Gastrocnemius medialis (tissue), 4 donors: Measurements from ENCODE around the gene RHOT1. TPM values are rescaled to one million over a fixed set of nuclear protein-coding genes. Genes with fewer than 3 reads are reported as not detected.
"Not testable (repeated sequence)": the region's sequence is repeated elsewhere in the genome, so short reads cannot be mapped to it uniquely, and the experiment has no call there.

ENCODE experiments used
- ATAC-seq, 2 donors: fragments of 150-250 bp; one replicate each; pipeline ENCODE4 v1.9.1; 2016
- DNase-seq, 2 donors: peaks; one replicate each; pipeline ENCODE4 v3.0.0-alpha.2; 2019
- H3K27ac ChIP-seq, 4 donors: fragments of 200-600 bp; sonication (generic); 1 replicate in 1 of 4; 2 replicates in 3 of 4; pipeline ENCODE4 v1.5.1; 2016 to 2018; ENCODE audit warnings: mild to moderate bottlenecking in 2 of 4, moderate library complexity in 1 of 4
- H3K27me3 ChIP-seq, 3 donors: fragments of 200-600 bp; sonication (generic) in 2 of 3; 1 replicate in 1 of 3; 2 replicates in 2 of 3; pipeline versions ENCODE4 v1.5.1 to v1.6.0; 2016 to 2019; ENCODE audit warnings: mild to moderate bottlenecking in 1 of 3, moderate library complexity in 1 of 3
- H3K36me3 ChIP-seq, 2 donors: fragments of 200-600 bp; sonication (generic) in 1 of 2; one replicate each; pipeline ENCODE4 v1.5.1; 2017 to 2018
- H3K4me1 ChIP-seq, 2 donors: fragments of 200-600 bp; sonication (generic) in 1 of 2; one replicate each; pipeline ENCODE4 v1.5.1; 2016 to 2017; ENCODE audit warnings: mild to moderate bottlenecking in 2 of 2
- H3K4me3 ChIP-seq, 4 donors: fragments of 200-600 bp; sonication (generic) in 3 of 4; 1 replicate in 1 of 4; 2 replicates in 3 of 4; pipeline ENCODE4 v1.5.1; 2016 to 2019; ENCODE audit warnings: mild to moderate bottlenecking in 2 of 4
- H3K9me3 ChIP-seq, 3 donors: fragments of 200-600 bp; sonication (generic) in 2 of 3; 1 replicate in 1 of 3; 2 replicates in 2 of 3; pipeline ENCODE4 v1.5.1; 2016 to 2019
- CTCF ChIP-seq, 5 experiments: fragments of 450-650 bp in 3 of 5; fragments of 200-600 bp in 2 of 5; sonication (generic) in 2 of 5; IDR thresholded peaks in 4 of 5; conservative IDR thresholded peaks in 1 of 5; 1 replicate in 4 of 5; 2 replicates in 1 of 5; pipeline ENCODE4 v1.5.1; 2016 to 2019; ENCODE audit warnings: antibody characterized with exemption in 5 of 5, mild to moderate bottlenecking in 3 of 5, moderate library complexity in 3 of 5
- POLR2A ChIP-seq, 2 donors: fragments of 450-650 bp; IDR thresholded peaks; one replicate each; pipeline ENCODE4 v1.6.1; 2017; ENCODE audit warnings: antibody characterized with exemption in 2 of 2, mild to moderate bottlenecking in 2 of 2, moderate library complexity in 2 of 2
- in situ Hi-C, 4 donors: fragments of 200-750 bp; cut with MboI; loops; one replicate each; pipeline versions ENCODE4 v1.15.0 to v1.8.0; 2017; ENCODE audit warnings: low sequenced_read_pairs in 4 of 4
- intact Hi-C: fragments of 100-400 bp; cut with DNase I; formaldehyde crosslinking; loops from one replicate; pipeline ENCODE4 v1.15.1; 2023; ENCODE audit warnings: low total_unique reads
- total RNA-seq, 4 donors: library from RNA; depleted of rRNA; stranded (reverse); fragments of >200 nt; gene quantifications; one replicate each; pipeline versions ENCODE4 v1.1.0 to v1.2.3, GENCODE V29; 2016

Gene RHOT1
- total RNA-seq, 4 donors from 2014 or later = 30.8 to 67.5 (median 36.2) TPM

GRCh38 chr17:32261417-32261736, 119.1 kb downstream of the RHOT1 start:
- Histone ChIP-seq H3K27me3 (peaks cover 0 to 17% (median 3%) of the 10 kb centered on the region in 3 donors), H3K4me3 (no peak overlapping the region), H3K27ac (no peak overlapping the region), H3K36me3 (no peaks in the 10 kb centered on the region), H3K4me1 (peaks cover 3% of the 10 kb centered on the region in 2 donors), H3K9me3 (no peaks in the 10 kb centered on the region)
- in situ Hi-C loops (no loop called here), intact Hi-C loops (no loop called here)
- DNase-seq (no peak), ATAC-seq (no peak)
- TF ChIP-seq CTCF (IDR thresholded peaks at IDR 0.05 in 4 of 5, conservative IDR thresholded peaks at IDR 0.05 in 1 of 5) = no peak
- no peak for TF ChIP-seq POLR2A (IDR thresholded peaks at IDR 0.05)

- Histone ChIP-seq H3K4me1 (peaks cover 7 to 10% of the 10 kb centered on the region in 2 donors), H3K4me3 (no peak overlapping the region), H3K9me3 (no peaks in the 10 kb centered on the region), H3K36me3 (no peaks in the 10 kb centered on the region), H3K27me3 (peaks cover 6 to 24% (median 10%) of the 10 kb centered on the region in 3 donors), H3K27ac (no peak overlapping the region)
- DNase-seq = no peak
- intact Hi-C loops = no loop called here
- no peak for ATAC-seq
- no peak for TF ChIP-seq CTCF (IDR thresholded peaks at IDR 0.05 in 4 of 5, conservative IDR thresholded peaks at IDR 0.05 in 1 of 5)
- TF ChIP-seq POLR2A (IDR thresholded peaks at IDR 0.05) = no peak
- in situ Hi-C loops = no loop called here
These were observed 119.7 kb downstream of the RHOT1 start for GRCh38 chr17:32261936-32262510.

GRCh38 chr17:32263515-32263914, 121.2 kb downstream of the RHOT1 start:
- H3K27me3 ChIP-seq = peaks cover 21 to 39% (median 22%) of the 10 kb centered on the region in 3 donors
- in situ Hi-C loops, intact Hi-C loops: not testable (repeated sequence)

GRCh38 chr17:32264140-32264799, 122.0 kb downstream of the RHOT1 start:
- no peak overlapping the region for H3K4me3 ChIP-seq
- in situ Hi-C loops = no loop called here
- no peak for ATAC-seq
- no peaks in the 10 kb centered on the region for H3K9me3 ChIP-seq
- H3K27ac ChIP-seq = no peak overlapping the region
- no peak for TF ChIP-seq CTCF (IDR thresholded peaks at IDR 0.05 in 4 of 5, conservative IDR thresholded peaks at IDR 0.05 in 1 of 5)
- TF ChIP-seq POLR2A (IDR thresholded peaks at IDR 0.05) = no peak
- H3K4me1 ChIP-seq = peaks cover 10 to 14% of the 10 kb centered on the region in 2 donors
- peaks cover 26 to 46% (median 30%) of the 10 kb centered on the region in 3 donors for H3K27me3 ChIP-seq
- intact Hi-C loops = no loop called here
- no peaks in the 10 kb centered on the region for H3K36me3 ChIP-seq
- no peak for DNase-seq

More at GRCh38 chr17:32263515-32263914, 121.2 kb downstream of the RHOT1 start:
- DNase-seq, H3K27ac ChIP-seq, ATAC-seq, H3K4me3 ChIP-seq, H3K36me3 ChIP-seq, H3K9me3 ChIP-seq: not testable (repeated sequence)
- peaks cover 10 to 14% of the 10 kb centered on the region in 2 donors for H3K4me1 ChIP-seq

- Histone ChIP-seq H3K4me1 (peaks cover 10 to 14% of the 10 kb centered on the region in 2 donors), H3K36me3 (no peaks in the 10 kb centered on the region), H3K4me3 (peak overlapping the region in 3 of 4 donors; percentile 26 to 58 (median 28)), H3K27ac (no peak overlapping the region), H3K27me3 (peaks cover 26 to 51% (median 30%) of the 10 kb centered on the region in 3 donors), H3K9me3 (no peaks in the 10 kb centered on the region)
- no peak for TF ChIP-seq CTCF (IDR thresholded peaks at IDR 0.05 in 4 of 5, conservative IDR thresholded peaks at IDR 0.05 in 1 of 5)
- TF ChIP-seq POLR2A (IDR thresholded peaks at IDR 0.05) = no peak
- DNase-seq (no peak), ATAC-seq (no peak)
- intact Hi-C loops (no loop called here), in situ Hi-C loops (no loop called here)
These were observed 122.5 kb downstream of the RHOT1 start for GRCh38 chr17:32264823-32265191.
